Measurements from ENCODE around the gene PCYT2. TPM values are rescaled to one million over a fixed set of nuclear protein-coding genes. Genes with fewer than 3 reads are reported as not detected.

Gene PCYT2
- total and polyA plus RNA-seq, 8 donors, result 12.7 to 57.7 (median 19.6) TPM

- H3K4me1 ChIP-seq, result peaks cover 21 to 91% of the 10 kb centered on the region in 2 donors
- no peak for TF ChIP-seq CTCF (IDR thresholded peaks at IDR 0.05)
- DNase-seq (no peak), ATAC-seq (no peak)
- intact Hi-C loops (cut with DNase I), result no loop called here
- H3K27ac ChIP-seq, result no peak overlapping the region
- peaks cover 4 to 52% of the 10 kb centered on the region in 2 donors for H3K36me3 ChIP-seq
- no peak overlapping the region for H3K4me3 ChIP-seq
- no peaks in the 10 kb centered on the region for H3K27me3 ChIP-seq
- no peaks in the 10 kb centered on the region for H3K9me3 ChIP-seq
Observed at GRCh38 chr17:81865358-81865732, 45.9 kb downstream of the PCYT2 start.

- intact Hi-C loops (cut with DNase I), result no loop called here
- Histone ChIP-seq H3K27me3 (no peaks in the 10 kb centered on the region), H3K27ac (peak overlapping the region in 1 of 2 donors; percentile 34), H3K4me1 (peaks cover 14 to 85% of the 10 kb centered on the region in 2 donors), H3K36me3 (peaks cover 4 to 42% of the 10 kb centered on the region in 2 donors), H3K9me3 (no peaks in the 10 kb centered on the region), H3K4me3 (no peak overlapping the region)
- no peak for TF ChIP-seq CTCF (IDR thresholded peaks at IDR 0.05)
- ATAC-seq (no peak), DNase-seq (no peak)
Observed at GRCh38 chr17:81863833-81864768, 47.1 kb downstream of the PCYT2 start.

GRCh38 chr17:81863123-81863675 lies 48.0 kb downstream of the PCYT2 start:
- TF ChIP-seq CTCF (IDR thresholded peaks at IDR 0.05), result no peak
- Histone ChIP-seq H3K4me3 (no peak overlapping the region), H3K9me3 (no peaks in the 10 kb centered on the region), H3K27ac (peak overlapping the region in 1 of 2 donors; percentile 34), H3K4me1 (peaks cover 19 to 85% of the 10 kb centered on the region in 2 donors), H3K27me3 (no peaks in the 10 kb centered on the region), H3K36me3 (peaks cover 0 to 42% of the 10 kb centered on the region in 2 donors)
- DNase-seq (no peak), ATAC-seq (no peak)
- intact Hi-C loops (cut with DNase I), result no loop called here

- DNase-seq, result peak; percentile 98 to 100 (median 100)
- intact Hi-C loops (cut with DNase I), result no loop called here
- TF ChIP-seq CTCF (IDR thresholded peaks at IDR 0.05), result peak in 1 of 2 donors; percentile 11
- Histone ChIP-seq H3K27ac (peak overlapping the region; percentile 93 to 98), H3K4me1 (peaks cover 18 to 85% of the 10 kb centered on the region in 2 donors), H3K9me3 (no peaks in the 10 kb centered on the region), H3K36me3 (peaks cover 0 to 44% of the 10 kb centered on the region in 2 donors), H3K27me3 (no peaks in the 10 kb centered on the region), H3K4me3 (peak overlapping the region; percentile 93 to 97)
- peak; percentile 94 for ATAC-seq
Observed at GRCh38 chr17:81860756-81861568, 50.2 kb downstream of the PCYT2 start.
